AG10803 (cell line): Measurements from ENCODE around the gene SHISAL1.

Experiments
- DNase-seq: peaks from one replicate; pipeline ENCODE4 v3.0.0; 2010; ENCODE audit warnings: low read depth
- H3K4me3 ChIP-seq: 2 replicates; pipeline ENCODE4 v1.5.1; 2011; ENCODE audit warnings: mild to moderate bottlenecking, low read length, control low read depth
- CTCF ChIP-seq: conservative IDR thresholded peaks from 2 replicates; pipeline ENCODE4 v1.5.1; 2011; ENCODE audit warnings: mild to moderate bottlenecking, low read length, control low read depth, inconsistent platforms

The SHISAL1 gene

GRCh38 chr22:44291674-44292360 is 20.9 kb downstream of the SHISAL1 start:
- no peak overlapping the region for H3K4me3 ChIP-seq
- TF ChIP-seq CTCF = no peak
- no peak for DNase-seq

- no peak overlapping the region for H3K4me3 ChIP-seq
- no peak for TF ChIP-seq CTCF
- DNase-seq = no peak
Measured at GRCh38 chr22:44291265-44291664, 21.5 kb downstream of the SHISAL1 start.

GRCh38 chr22:44289414-44290171 is 23.2 kb downstream of the SHISAL1 start:
- DNase-seq = peak; percentile 83
- no peak for TF ChIP-seq CTCF
- no peak overlapping the region for H3K4me3 ChIP-seq

- no peak for TF ChIP-seq CTCF
- no peak overlapping the region for H3K4me3 ChIP-seq
- no peak for DNase-seq
Measured at GRCh38 chr22:44288913-44289312, 23.8 kb downstream of the SHISAL1 start.

GRCh38 chr22:44287741-44288140 is 25.0 kb downstream of the SHISAL1 start:
- TF ChIP-seq CTCF = no peak
- DNase-seq = no peak
- H3K4me3 ChIP-seq = no peak overlapping the region

- no peak overlapping the region for H3K4me3 ChIP-seq
- DNase-seq = peak; percentile 22
- TF ChIP-seq CTCF = no peak
Measured at GRCh38 chr22:44287121-44287693, 25.5 kb downstream of the SHISAL1 start.
